ENCODE data around the gene SRPRA. TPM values are rescaled to one million over a fixed set of nuclear protein-coding genes. Genes with fewer than 3 reads are reported as not detected.

SRPRA gene
- total RNA-seq, 2 experiments from 2014 or later = 99.0 to 103 TPM

Other genes starting within 250 kb of the SRPRA start
- 1 to 10 TPM; 3.6 to 4.1 TPM for gene CDON, start 206.0 kb downstream of the SRPRA start, total RNA-seq
- gene RPUSD4, start 57.2 kb downstream of the SRPRA start, total RNA-seq = 10 to 100 TPM; 31.6 to 32.1 TPM
- gene FAM118B, start 57.1 kb downstream of the SRPRA start, total RNA-seq = 10 to 100 TPM; 11.8 to 12.8 TPM
- gene FOXRED1, start 259 bp upstream of the SRPRA start, total RNA-seq = 10 to 100 TPM; 46.5 to 50.4 TPM
- 10 to 100 TPM; 15.3 to 15.4 TPM for gene TIRAP, start 14.2 kb upstream of the SRPRA start, total RNA-seq
- 10 to 100 TPM; 21.8 to 22.5 TPM for gene DCPS, start 35.2 kb upstream of the SRPRA start, total RNA-seq
- 10 to 100 TPM; 10.3 to 11.8 TPM for gene ST3GAL4, start 86.8 kb upstream of the SRPRA start, total RNA-seq

Data from activated CD8-positive, alpha-beta T cell treated with anti-CD3 and anti-CD28 coated beads, Interleukin-2, amount 10 ng/mL, durations not matched to agents 7 days and 5 days (primary cell).